GM18909 (cell line): Measurements from ENCODE around the gene KCTD14.
A peak's percentile ranks its signal among the peaks of the same experiment; 100 is the strongest.
"Not testable (repeated sequence)": the region's sequence is repeated elsewhere in the genome, so short reads cannot be mapped to it uniquely, and the experiment has no call there.

Experiments used
- ATAC-seq: cut with Tn5 transposase; IDR thresholded peaks from one replicate; pipeline ENCODE4 v1.9.1; 2021; ENCODE audit warnings: mild to moderate bottlenecking; ENCODE audit not compliant: unreplicated experiment, poor library complexity

KCTD14 gene

DNA sequence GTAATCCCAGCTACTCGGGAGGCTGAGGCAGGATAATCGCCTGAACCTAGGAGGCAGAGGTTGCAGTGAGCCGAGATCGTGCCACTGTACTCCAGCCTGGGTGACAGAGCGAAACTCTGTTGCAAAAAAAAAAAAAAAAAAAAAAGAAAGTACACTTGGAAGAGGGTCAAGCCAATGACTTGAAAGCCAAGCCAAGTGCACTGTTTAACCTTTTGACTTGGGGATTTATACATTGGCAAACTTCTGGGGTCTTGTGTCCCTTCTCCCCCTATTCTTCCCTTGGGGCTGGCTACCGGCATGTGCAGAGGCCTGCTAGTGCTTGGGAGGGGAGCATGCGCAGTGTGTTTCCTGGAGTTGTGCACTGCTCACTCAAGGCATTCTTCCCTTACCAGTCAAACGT lies 26.3 kb upstream of the KCTD14 start:
- ATAC-seq: no peak

DNA sequence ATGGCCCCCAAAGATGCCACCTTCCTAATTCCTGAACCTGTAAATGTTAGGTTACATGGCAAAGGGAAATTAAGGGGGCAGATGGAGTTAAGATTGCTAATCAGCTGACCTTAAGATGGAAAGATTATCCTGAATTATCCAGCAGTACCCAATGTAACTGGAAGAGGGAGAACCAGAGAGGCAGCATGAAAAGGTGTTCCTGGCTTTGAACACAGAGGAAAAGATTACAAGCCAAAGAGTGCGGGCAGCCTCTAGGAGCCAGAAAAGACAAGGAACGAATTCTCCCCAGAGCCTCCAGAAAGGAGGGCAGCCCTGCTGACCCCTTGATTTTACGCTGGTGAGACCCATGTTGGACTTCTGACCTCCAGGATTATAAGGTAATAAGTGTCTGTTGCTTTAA lies 25.5 kb upstream of the KCTD14 start:
- no peak for ATAC-seq

DNA sequence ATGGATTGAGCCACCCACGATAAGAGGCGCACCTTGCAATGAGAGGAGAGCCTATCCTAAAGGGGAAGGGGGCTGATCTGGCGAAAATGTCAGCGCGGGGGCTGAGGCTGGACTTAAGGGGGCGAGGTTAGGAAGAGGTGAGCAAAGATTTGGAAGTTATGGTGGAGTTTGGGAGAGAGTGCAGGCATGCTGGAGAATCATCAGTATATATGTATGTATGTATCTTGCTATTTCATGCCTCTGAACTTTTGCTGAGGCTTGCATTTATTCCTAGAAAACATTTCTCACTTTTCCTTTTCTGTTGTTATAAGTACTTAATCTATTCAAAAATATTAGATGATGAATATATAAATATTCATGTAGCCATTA lies 23.4 kb upstream of the KCTD14 start:
- no peak for ATAC-seq

DNA sequence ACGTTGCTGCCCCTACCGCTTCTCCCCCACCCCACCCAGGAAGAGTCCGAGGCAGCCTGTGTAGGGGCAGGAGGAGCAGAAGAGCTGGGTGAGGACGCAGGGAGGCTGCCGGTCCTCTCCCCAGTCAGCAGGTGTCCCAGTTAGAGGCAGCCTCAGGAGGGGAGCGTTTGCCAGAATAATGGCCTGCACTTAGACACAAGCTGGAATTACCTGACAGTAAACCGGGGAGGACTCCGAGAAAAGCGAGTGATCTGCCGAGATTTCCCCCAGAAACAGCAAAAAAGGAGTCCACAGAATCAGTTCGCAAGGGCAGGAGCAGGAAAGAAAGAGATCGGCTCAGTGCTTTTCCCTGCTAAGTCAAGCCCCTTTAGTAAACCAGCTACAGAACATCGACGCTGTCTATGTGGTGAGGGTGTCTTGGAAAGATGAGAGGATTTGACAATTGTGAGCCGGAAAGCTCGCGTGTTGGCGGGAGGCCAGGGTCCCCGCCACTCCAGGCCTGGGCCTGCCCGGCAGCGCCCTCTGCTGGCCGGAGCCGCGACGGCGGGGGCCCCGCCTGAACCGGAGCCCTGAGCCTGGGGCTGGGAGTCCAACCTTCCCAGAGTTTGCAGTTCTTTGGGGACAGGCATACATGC lies 22.9 kb upstream of the KCTD14 start:
- ATAC-seq: peak; percentile 60

DNA sequence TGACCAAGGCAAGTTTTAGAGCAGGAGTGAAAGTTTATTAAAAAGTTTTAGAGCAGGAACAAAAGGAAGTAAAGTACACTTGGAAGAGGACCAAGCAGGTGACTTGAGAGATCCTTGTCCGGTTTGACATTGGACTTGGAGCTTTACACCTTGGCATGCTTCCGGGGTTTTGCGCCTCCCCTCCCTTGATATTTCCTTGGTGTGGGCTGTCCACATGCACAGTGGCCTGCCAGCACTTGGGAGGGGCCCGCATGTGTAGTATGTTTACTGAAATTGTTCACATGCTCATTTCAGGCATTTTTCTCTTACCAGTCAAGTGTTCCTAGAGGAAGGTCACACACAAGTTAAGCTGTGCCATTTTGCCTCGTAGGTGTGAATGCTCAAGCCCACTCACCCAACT lies 21.6 kb upstream of the KCTD14 start:
- ATAC-seq: no peak

DNA sequence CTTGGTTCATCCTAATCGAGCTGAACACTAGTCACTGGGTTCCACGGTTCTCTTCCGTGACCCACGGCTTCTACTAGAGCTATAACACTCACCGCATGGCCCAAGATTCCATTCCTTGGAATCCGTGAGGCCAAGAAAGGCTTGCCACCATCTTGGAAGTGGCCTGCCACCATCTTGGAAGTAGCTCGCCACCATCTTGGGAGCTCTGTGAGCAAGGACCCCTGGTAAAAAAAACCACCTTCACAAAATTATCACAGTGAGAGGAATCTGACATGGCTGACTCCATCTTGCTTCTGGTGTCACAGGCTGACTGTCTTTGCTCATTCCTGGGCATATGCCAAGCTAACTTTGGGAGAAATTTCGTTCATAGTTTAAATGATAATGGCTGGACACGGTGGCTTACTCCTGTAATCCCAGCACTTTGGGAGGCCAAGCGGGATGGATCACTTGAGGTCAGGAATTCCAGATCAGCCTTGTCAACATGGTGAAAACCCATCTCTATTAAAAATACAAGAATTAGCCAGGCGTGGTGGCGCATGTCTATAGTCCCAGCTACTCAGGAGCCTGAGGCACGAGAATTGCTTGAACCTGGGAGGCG lies 18.9 kb upstream of the KCTD14 start:
- no peak for ATAC-seq

DNA sequence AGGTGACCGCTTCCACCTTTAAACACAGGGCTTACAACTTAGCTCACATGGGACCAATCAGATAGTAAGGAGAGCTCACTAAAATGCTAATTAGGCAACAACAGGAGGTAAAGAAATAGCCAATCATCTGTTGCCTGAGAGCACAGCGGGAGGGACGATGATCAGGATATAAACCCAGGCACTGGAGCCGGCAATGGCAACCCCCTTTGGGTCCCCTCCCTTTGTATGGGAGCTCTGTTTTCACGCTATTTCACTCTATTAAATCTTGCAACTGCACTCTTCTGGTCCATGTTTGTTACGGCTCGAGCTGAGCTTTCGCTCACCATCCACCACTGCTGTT lies 18.3 kb upstream of the KCTD14 start:
- ATAC-seq: not testable (repeated sequence)

DNA sequence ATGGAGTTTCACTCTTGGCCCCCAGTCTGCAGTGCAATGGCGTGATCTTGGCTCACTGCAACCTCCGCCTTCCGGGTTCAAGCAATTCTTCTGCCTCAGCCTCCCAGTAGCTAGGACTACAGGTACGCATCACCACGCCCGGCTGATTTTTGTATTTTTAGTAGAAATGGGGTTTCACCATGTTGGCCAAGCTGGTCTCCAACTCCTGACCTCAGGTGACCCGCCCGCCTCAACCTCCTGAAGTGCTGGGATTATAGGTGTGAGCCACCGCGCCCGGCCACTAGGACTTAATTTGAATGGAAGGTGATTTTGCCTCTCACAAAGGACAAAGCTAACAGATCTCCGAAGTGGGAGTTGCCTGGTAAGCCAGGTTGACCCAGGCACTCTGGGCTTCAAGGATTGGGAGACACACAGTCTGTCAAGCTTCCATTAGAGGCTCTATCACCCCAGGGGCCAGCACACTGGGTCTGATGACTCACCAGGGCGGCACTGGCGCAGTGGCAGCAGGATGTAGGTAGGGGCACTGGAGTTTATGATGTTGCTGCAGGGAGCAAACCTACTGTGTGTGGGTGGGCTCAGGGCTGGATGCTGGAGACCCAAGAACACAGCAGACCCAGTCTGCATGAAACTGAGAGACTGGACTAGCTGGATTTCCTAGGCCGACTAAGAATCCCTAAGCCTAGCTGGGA lies 17.8 kb upstream of the KCTD14 start:
- ATAC-seq: no peak

DNA sequence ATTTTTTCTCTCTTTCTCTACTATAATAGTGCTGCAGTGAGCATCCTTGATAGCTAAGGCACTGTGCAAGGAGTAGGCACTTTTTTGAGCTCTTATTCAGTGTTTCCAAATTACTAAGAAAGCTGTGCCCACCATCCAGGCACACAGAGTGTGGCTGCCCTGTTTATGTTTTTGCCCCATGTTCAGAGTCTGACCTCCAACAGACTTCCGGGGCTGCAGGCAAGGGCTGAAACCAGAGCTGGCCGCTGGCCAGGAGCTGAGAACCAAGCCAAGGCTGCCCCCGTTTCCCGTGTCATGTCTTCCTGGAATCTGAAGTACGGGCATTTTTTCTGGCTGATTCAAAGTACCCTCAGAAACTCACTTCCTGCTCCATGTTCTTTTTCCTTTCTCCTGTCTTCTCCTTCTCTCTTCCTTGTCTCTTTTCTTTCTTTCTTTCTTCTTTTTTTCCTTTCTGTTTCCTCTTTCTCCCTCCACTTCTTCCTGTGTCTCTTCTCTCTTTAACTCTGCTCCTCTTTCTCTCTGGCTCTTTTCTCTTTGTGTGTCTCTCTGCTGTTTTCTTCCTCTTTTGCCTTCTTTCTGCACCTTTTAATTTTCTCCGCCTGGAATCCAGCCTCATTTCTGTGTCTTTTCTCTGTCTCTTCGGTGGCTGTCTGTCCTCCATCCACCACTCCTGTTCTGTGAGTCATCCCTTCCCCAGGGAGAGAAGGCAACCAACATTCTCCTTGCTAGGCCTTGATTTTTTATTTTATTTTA lies 17.0 kb upstream of the KCTD14 start:
- peak; percentile 84 for ATAC-seq

DNA sequence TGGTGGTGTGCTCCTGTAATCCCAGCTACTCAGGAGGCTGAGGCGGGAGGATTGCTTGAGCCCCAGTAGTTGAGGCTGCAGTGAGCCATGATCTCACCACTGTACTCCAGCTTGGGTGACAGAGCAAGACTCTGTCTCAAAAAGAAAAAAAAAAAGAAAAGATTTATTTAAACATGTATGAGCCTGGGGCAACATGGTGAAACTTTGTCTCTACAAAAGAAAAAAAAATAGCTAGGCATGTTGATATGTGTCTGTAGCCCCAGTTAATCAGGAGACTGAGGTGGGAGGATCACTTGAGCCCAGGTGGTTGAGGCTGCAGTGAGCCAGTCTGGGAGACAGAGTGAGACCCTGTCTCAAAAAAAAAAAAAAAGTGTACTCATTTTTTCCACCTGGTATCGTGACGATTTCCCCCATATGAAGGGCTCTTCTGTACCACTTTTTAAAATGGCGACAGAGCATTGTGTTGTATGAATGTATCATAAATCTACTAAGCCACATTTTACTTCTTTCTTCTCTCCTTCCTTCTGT lies 16.4 kb upstream of the KCTD14 start:
- ATAC-seq: no peak

DNA sequence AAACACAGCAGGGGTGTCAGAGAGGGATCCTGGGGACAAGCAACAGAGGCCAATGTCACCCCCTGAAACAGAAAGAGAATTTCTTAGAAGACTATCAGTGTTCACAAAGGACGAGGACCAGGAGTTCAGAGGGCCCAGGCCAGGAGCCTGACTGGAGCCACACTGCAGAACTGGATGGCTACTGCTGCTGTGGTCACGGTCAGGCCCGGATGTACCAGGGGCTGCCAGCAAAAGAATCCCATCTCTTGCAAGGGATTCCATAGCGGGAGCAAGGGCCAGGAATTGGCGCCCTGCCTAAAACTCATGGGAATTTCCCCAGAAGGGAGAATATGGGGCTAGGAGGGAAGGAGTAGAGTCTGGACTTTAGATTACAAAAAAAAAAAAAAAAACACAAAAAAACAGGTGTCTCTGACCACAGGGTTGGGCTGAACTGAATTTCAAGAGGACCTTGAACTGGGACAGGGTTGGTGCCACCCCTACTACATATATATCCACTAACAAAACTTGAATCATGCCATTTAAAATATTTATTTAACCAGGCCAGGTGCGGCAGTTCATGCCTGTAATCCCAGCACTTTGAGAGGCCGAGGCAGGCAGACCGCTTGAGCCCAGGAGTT lies 15.7 kb upstream of the KCTD14 start:
- ATAC-seq: no peak

DNA sequence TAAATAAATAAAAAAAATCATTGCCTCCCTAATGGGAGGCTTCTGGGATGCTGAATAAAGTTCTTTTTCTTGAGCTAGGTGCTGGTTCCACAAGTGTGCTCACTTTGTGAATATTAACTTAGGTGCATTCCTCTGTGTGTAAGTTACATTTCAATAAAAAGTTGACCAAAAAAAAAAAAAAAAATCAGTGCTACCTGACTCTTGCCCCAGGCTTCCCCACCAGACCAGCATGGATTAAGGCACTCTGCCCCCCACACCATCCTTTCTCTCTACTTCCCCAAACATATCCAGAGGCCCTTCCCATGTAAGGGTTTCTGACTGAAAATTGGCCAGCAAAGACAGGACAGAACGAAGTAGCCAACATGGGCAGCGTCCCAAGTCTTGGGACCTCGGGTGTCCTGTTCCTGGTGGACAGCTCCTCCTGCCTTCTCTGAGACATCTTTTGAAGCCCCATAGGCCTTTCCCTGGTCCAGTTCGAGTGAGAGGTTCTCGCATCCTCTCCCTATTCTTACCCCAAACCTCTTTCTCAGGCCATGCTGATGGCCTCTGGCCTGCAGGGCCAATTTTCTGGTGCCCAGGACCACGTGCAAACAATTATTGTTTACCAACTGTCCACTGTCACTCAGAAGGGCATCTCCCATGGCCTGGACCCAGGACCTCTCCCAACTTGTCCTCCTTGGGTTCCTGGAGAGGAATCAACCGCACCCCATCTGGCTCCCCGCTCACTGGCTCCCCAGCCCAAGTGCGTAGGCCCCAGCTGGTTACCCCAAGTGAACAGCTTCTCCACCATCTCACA lies 14.9 kb upstream of the KCTD14 start:
- ATAC-seq: no peak

DNA sequence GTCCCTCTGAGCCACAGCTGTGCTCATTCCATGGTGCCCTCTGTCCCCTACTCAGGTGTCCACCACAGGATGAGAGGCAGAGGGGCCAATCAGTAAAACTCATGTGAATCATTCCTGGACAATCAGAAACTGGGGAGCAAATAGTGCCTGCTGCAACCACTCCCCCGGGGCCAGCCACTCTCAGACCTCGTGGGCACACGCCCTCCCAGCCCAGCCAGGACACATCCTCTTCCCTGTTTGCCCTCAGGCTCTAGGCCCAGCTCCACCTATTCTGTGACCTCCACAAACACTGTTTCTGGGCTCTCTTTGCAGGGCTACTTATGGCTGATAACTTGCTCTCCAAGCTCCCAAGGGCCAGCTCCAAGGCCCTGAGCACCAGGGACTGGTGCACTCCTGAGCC lies 14.0 kb upstream of the KCTD14 start:
- no peak for ATAC-seq

DNA sequence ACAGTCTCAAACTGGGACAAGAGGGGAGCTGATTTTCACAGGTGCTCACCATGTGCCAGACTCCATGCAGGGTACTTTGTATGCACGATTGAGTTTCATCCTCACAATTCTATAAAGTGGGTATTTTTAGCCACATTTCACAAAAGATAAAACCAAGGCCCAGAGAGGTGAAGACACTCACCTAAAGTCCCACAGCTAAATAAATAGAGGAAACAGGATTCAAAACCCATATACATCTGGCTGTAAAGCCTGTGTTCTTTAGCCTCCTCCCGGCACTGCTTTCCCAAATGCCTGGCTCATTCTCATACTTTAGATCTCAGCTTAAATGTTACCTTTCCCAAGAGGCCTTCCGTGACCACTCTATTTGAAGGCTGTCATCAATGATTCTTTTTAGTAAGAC lies 13.2 kb upstream of the KCTD14 start:
- no peak for ATAC-seq

DNA sequence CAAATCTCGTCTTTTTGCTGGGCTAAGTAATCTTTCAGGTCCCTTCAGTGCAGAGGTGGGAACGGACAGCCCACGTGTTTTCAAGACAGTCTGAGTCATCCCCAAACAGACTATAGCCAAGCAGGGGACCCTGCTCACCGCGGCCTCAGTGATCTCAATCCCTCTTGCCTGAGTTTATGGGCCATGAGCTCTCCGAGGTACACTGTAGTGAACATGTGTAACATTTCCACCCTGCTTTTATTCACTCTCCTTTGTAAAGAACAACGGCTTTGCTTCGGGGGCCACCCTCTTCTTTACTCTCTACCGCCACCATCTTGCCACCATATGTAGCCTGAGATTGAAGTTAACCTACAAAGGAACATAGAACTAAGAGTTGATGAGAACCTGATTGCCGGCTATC lies 11.5 kb upstream of the KCTD14 start:
- no peak for ATAC-seq

DNA sequence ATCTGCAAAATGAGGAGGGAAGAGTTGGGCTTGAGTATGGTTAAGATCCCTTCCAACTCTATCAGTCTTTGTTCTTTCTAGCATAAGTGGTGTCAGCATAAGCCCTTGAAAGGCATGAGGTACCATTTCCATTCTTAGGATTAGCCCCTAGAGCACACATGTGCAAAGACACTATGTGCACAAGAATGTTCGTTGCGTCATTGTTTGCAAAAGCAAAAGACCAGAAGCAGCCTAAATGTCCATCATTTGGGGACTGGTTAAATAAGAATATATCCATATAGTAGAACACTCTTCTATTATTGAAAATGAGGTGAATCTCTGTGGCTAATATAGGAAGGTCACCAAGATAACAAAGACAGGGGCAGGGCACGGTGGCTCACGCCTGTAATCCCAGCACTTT lies 10.0 kb upstream of the KCTD14 start:
- ATAC-seq: no peak

DNA sequence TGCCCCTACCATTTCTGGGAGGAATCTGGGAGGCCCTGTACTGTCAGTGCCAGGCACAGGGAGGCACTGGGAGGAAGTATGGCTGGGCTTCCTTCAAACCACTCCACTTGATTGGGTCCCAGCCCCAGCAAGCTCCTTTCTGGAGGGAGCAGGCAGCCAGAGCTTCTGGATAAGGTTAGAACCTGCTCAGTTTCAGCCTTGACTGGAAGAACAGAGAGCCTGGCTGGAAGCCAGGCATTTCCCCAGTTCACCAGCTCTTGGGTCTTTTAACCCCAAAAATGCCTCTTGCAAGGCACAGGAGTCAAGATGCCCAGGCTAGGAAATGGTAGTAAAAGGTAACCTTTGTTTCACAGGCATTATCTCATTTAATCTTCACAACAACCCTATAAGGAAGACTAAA lies 9.0 kb upstream of the KCTD14 start:
- no peak for ATAC-seq

DNA sequence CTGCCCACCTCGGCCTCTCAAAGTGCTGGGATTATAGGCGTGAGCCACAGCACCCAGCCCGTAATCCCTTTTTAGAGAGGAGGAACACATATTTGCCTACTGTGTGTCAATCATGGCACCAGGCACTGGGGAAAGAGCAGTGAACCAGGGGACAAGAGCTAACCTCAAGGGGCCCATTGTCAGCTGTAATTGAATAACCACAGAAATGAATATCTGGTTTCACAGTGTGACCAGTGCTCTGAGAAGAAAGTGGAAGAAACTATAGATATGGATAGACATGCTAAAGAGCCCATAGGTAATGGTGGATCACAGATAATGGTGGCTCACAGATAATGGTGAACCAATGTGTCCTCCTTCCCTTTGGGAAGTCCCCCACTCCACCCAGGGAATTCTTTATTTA lies 8.6 kb upstream of the KCTD14 start:
- ATAC-seq: peak; percentile 76

DNA sequence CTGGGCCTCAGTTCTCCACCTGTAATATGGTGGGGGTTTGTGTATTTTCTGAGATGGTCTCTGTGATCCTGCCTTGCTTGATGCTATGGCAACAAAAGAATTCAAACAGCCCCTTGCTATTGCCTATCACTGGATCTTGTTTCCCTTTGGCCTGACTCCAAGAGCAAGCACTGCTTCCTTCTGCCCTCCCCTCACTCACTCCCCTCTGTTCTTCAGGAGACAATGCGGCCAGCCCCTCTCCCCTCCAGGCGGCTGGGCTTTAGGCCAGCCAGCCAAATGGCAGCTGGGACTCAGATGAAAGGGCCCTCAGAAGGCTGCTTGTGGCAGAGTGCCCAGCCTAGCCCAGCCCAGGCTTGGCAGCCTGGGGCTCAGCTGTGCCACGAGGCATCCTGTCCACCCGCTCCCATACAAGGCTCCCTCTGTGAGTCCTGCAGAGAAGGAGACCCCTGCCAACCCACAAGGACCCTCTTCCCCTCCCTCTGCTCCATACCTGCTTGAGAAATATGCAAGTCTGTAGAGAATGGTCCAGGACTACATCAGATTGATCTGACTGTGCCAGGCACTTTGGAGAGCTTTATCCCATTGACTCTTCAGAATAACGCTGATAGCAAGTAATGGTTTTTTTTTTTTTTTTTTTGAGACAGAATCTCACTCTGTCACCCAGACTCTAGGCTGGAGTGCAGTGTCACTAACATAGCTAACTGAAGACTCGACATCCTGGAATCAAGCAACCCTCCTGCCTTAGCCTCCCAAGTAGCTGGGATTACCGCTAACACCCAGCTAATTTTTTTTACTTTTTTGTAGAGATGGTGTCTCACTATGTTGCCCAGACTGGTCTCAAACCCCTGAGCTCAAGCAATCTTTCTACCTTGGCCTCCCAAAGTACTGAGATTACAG lies 7.6 kb upstream of the KCTD14 start:
- ATAC-seq: no peak
